ENCODE measurements around the gene TSPAN5. TPM values are rescaled to one million over a fixed set of nuclear protein-coding genes. Genes with fewer than 3 reads are reported as not detected.
A peak's percentile ranks its signal among the peaks of the same experiment; 100 is the strongest.

Gene TSPAN5
- total and polyA plus RNA-seq, 8 donors = 0.23 to 2.6 (median 1.2) TPM

DNA sequence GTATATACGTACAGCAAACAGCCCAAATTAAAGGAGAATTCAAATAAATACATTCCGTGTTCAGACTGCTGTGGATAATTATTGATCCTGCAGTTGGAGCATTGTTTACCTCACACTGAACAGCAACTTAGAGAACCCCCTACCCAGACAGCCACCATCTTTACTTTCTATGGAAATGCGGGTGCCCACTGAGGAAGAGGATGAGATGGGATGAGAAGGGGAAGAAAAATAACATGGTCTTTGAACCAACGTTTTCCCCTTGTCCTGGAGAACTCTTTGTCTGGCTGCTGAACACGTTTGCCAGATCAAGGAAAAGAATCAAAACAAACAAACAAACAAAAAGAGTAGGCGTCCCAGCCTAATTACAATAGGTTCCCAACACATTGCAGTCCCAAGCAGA lies 1.5 kb downstream of the TSPAN5 start:
- 31 to 32% methylated on average over 6 of the region's 6 CpGs for WGBS, 2 donors
- Histone ChIP-seq H3K9me3 (no peaks in the 10 kb centered on the region), H3K4me3 (peak overlapping the region in 1 of 4 donors; percentile 68), H3K27me3 (no peaks in the 10 kb centered on the region), H3K4me1 (peaks cover 6 to 10% (median 7%) of the 10 kb centered on the region in 3 donors), H3K27ac (no peak overlapping the region), H3K36me3 (no peaks in the 10 kb centered on the region)
- TF ChIP-seq, protein P1, sequence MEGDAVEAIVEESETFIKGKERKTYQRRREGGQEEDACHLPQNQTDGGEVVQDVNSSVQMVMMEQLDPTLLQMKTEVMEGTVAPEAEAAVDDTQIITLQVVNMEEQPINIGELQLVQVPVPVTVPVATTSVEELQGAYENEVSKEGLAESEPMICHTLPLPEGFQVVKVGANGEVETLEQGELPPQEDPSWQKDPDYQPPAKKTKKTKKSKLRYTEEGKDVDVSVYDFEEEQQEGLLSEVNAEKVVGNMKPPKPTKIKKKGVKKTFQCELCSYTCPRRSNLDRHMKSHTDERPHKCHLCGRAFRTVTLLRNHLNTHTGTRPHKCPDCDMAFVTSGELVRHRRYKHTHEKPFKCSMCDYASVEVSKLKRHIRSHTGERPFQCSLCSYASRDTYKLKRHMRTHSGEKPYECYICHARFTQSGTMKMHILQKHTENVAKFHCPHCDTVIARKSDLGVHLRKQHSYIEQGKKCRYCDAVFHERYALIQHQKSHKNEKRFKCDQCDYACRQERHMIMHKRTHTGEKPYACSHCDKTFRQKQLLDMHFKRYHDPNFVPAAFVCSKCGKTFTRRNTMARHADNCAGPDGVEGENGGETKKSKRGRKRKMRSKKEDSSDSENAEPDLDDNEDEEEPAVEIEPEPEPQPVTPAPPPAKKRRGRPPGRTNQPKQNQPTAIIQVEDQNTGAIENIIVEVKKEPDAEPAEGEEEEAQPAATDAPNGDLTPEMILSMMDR (IDR thresholded peaks at IDR 0.05) = no peak
- ATAC-seq = no peak
- no peak for FAIRE-seq
- DNase-seq = no peak
- intact Hi-C loops (cut with DNase I) = no loop called here

GRCh38 chr4:98656443-98656842 lies 2.0 kb downstream of the TSPAN5 start:
- Histone ChIP-seq H3K27ac (no peak overlapping the region), H3K36me3 (no peaks in the 10 kb centered on the region), H3K4me3 (no peak overlapping the region), H3K27me3 (no peaks in the 10 kb centered on the region), H3K4me1 (peaks cover 4 to 10% (median 7%) of the 10 kb centered on the region in 3 donors), H3K9me3 (no peaks in the 10 kb centered on the region)
- no peak for DNase-seq
- intact Hi-C loops (cut with DNase I) = no loop called here
- WGBS, 2 donors = 88 to 89% methylated on average over 5 of the region's 5 CpGs
- ATAC-seq = no peak
- TF ChIP-seq, protein P1 (IDR thresholded peaks at IDR 0.05) = no peak
- no peak for FAIRE-seq

GRCh38 chr4:98653890-98654867 lies 4.2 kb downstream of the TSPAN5 start:
- no peak for ATAC-seq
- intact Hi-C loops (cut with DNase I) = no loop called here
- Histone ChIP-seq H3K4me1 (peaks cover 3 to 10% (median 4%) of the 10 kb centered on the region in 3 donors), H3K36me3 (no peaks in the 10 kb centered on the region), H3K4me3 (no peak overlapping the region), H3K27me3 (no peaks in the 10 kb centered on the region), H3K27ac (no peak overlapping the region), H3K9me3 (no peaks in the 10 kb centered on the region)
- TF ChIP-seq, protein P1 (IDR thresholded peaks at IDR 0.05) = no peak
- WGBS, 2 donors = 78 to 89% methylated on average over 5 of the region's 5 CpGs
- no peak for FAIRE-seq
- DNase-seq = no peak

DNA sequence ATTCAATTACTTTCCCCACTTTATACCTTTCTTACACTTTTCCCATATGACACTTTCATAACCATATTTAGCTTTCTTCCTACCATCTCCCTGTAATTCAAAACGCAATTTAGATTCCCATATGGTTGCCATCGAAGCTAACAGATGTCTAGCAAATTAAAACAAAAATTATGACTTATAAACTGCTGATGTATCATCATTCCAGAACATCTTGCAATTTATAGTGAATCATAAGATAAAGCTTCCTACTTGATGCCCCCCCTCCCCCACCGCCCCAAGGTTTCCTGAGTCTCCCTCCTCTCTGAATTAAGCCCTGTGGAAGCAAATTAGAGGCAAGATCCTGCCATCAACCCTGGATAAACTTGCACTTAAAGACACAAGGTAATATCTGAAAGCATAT lies 5.4 kb downstream of the TSPAN5 start:
- Histone ChIP-seq H3K27me3 (no peaks in the 10 kb centered on the region), H3K4me1 (peaks cover 3 to 10% (median 4%) of the 10 kb centered on the region in 3 donors), H3K27ac (no peak overlapping the region), H3K9me3 (no peaks in the 10 kb centered on the region), H3K4me3 (no peak overlapping the region), H3K36me3 (no peaks in the 10 kb centered on the region)
- TF ChIP-seq, protein P1 (IDR thresholded peaks at IDR 0.05) = no peak
- ATAC-seq (no peak), DNase-seq (no peak), FAIRE-seq (no peak)
- WGBS, 2 donors = 89 to 92% methylated on average over 3 of the region's 3 CpGs
- intact Hi-C loops (cut with DNase I) = no loop called here

GRCh38 chr4:98648602-98649001 lies 9.8 kb downstream of the TSPAN5 start:
- Histone ChIP-seq H3K9me3 (no peaks in the 10 kb centered on the region), H3K27ac (no peak overlapping the region), H3K4me1 (no peaks in the 10 kb centered on the region), H3K27me3 (no peaks in the 10 kb centered on the region), H3K4me3 (no peak overlapping the region), H3K36me3 (no peaks in the 10 kb centered on the region)
- ATAC-seq = no peak
- FAIRE-seq = no peak
- TF ChIP-seq, protein P1 (IDR thresholded peaks at IDR 0.05) = no peak
- WGBS, 2 donors = 78 to 91% methylated on average over 5 of the region's 5 CpGs
- intact Hi-C loops (cut with DNase I) = no loop called here
- no peak for DNase-seq

Measured in pancreas (tissue), 10 donors.